AG04449 (cell line): ENCODE results near the gene SH3PXD2B.

Source experiments
- CTCF ChIA-PET: fragments of 350-600 bp; formaldehyde crosslinking; extraction: SDS; loops from one replicate; lab custom pipeline; 2021; ENCODE audit warnings: antibody characterized with exemption; lab: Yijun Ruan, JAX
- POLR2A ChIA-PET: fragments of 400-600, 350-600 bp; formaldehyde crosslinking; extraction: SDS; loops from one replicate; lab custom pipeline; 2020; ENCODE audit warnings: antibody characterized with exemption, inconsistent platforms; lab: Yijun Ruan, JAX
- DNase-seq: peaks from one replicate; pipeline ENCODE4 v3.0.0-alpha.2; 2010; ENCODE audit warnings: low read depth, low spot score
- H3K4me3 ChIP-seq: 2 replicates; pipeline ENCODE4 v1.5.1; 2011; ENCODE audit warnings: low read depth, mild to moderate bottlenecking, control low read depth, low read length
- CTCF ChIP-seq: IDR thresholded peaks from one replicate; pipeline ENCODE4 v1.5.1; 2011; ENCODE audit warnings: mild to moderate bottlenecking, moderate library complexity, low read length, control low read depth, inconsistent platforms; ENCODE audit not compliant: insufficient read depth; ENCODE audit errors: missing control alignments

SH3PXD2B gene

GRCh38 chr5:172364773-172365172 lies 89.6 kb downstream of the SH3PXD2B start:
- TF ChIP-seq CTCF, result no peak
- POLR2A ChIA-PET, result no interaction called here

GRCh38 chr5:172362755-172363154 lies 91.6 kb downstream of the SH3PXD2B start:
- ChIA-PET CTCF (no interaction called here), POLR2A (no interaction called here)
- no peak overlapping the region for H3K4me3 ChIP-seq
- TF ChIP-seq CTCF, result no peak
- DNase-seq, result no peak

More at GRCh38 chr5:172364773-172365172, 89.6 kb downstream of the SH3PXD2B start:
- H3K4me3 ChIP-seq, result no peak overlapping the region
- no peak for DNase-seq
- CTCF ChIA-PET, result no interaction called here

- no peak overlapping the region for H3K4me3 ChIP-seq
- POLR2A ChIA-PET, result no interaction called here
- peak; percentile 99 for DNase-seq
- CTCF ChIA-PET, result interaction anchor here (2.0 to 2.1 kb wide), 2 partner anchors 9 to 90 kb away, joined by 11 to 12 read pairs; no protein-coding TSS in a partner anchor
- no peak for TF ChIP-seq CTCF
These were observed 92.6 kb downstream of the SH3PXD2B start for GRCh38 chr5:172361566-172362238.

- no peak for DNase-seq
- CTCF ChIA-PET, result interaction anchor here (0.7 kb wide), 1 partner anchor 11 kb away, joined by 3 read pairs; no protein-coding TSS in a partner anchor
- no peak overlapping the region for H3K4me3 ChIP-seq
- TF ChIP-seq CTCF, result no peak
- POLR2A ChIA-PET, result no interaction called here
These were observed 96.0 kb downstream of the SH3PXD2B start for GRCh38 chr5:172358345-172358744.

- ChIA-PET POLR2A (no interaction called here), CTCF (no interaction called here)
- DNase-seq, result no peak
- no peak for TF ChIP-seq CTCF
- H3K4me3 ChIP-seq, result no peak overlapping the region
These were observed 97.8 kb downstream of the SH3PXD2B start for GRCh38 chr5:172356527-172356926.

GRCh38 chr5:172356047-172356446 lies 98.3 kb downstream of the SH3PXD2B start:
- ChIA-PET POLR2A (no interaction called here), CTCF (interaction anchor here (1.9 kb wide), 1 partner anchor 95 kb away, joined by 8 read pairs; no protein-coding TSS in a partner anchor)
- no peak overlapping the region for H3K4me3 ChIP-seq
- no peak for TF ChIP-seq CTCF
- DNase-seq, result no peak
